GM18507 (cell line): ENCODE results near the gene NR3C1.

ENCODE experiments used
- DNase-seq: peaks from one replicate; pipeline ENCODE4 v3.0.0; 2011; ENCODE audit warnings: low read depth; ENCODE audit not compliant: insufficient read length; ENCODE audit errors: extremely low spot score
- FAIRE-seq: peaks from 2 replicates; lab custom pipeline; 2011; peaks lifted over from hg19 to GRCh38; lab: Jason Lieb, UNC

NR3C1 gene

GRCh38 chr5:143318270-143318669 lies 85.2 kb downstream of the NR3C1 start:
- DNase-seq (no peak), FAIRE-seq (peak; percentile 29)

DNA sequence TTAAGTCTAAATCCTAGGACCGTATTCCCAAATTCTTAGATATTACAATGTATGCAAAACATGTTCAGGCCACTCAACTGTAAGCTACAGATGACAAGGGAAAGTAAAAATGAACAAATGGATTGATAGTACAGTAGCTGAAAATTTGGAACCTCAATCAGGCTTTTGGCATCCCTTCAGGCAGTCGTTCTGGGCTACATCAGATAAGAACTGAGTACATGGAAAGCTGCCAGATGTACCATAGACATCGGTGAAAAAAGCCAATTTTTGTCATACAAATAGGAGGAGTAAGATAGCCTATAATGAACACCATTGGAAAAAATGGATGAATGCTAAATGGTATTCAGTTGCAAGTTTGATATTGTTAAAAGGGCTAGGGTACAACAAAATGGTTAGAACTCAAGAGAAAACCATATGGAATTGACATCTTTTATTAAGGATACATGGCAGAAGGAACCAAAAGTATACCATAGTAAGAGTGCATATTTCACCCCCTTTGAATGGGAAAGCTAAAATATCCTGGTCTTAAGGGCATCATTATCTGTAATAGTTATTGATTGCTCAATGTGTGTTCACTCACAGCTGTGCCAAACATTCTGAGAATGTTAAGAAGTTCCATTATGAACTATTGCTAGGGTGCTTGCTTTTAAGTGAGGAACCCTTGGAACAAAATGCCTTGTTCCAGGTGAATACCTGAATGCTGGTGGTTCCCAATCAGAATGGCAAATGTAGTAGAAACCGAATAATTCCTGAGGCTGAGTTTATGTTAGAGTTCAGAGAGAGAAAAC lies 86.4 kb downstream of the NR3C1 start:
- DNase-seq (no peak), FAIRE-seq (no peak)

DNA sequence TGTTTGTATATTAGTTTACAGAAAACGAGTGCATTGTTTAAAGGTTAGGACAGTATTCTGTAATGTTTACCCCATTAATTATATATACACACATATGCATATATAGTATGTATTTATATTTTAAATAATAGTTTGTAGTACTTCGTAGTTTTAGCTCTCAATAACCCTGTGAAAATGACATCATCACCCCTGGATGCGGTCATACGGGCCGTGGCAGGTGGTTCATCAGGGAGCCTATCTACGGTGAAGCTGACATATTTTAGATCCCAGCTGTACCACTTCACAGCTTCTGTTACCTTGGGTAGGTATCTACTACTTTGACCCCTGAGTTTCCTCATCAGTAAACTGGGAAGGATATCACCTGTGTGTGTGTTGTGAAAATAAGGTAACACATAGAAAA lies 87.1 kb downstream of the NR3C1 start:
- no peak for FAIRE-seq

GRCh38 chr5:143315929-143316328 lies 87.6 kb downstream of the NR3C1 start:
- FAIRE-seq (no peak), DNase-seq (no peak)

More for the DNA sequence above, 87.1 kb downstream of the NR3C1 start:
- no peak for DNase-seq

- DNase-seq, result no peak
- FAIRE-seq, result no peak
These were observed 88.3 kb downstream of the NR3C1 start for GRCh38 chr5:143315214-143315613.

DNA sequence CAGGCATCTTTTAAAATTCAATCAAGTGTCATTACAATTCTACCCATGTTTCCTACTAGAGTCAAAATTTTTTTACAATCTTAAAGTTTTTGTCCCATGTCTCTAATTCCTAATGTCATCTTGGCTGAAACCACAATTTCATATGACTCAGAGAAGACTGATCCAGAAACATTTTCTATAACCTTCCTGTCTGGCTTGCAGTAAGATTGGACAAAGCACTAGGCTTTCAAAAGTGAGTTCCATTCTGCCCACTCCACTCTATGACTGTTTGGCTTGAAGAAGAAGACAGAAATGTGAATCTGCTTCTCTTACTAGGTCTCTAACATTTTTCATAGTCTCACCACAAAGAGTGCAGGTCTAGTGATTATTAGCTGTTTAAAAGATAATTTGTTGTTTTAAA lies 88.8 kb downstream of the NR3C1 start:
- DNase-seq, result no peak
- FAIRE-seq, result peak; percentile 66

DNA sequence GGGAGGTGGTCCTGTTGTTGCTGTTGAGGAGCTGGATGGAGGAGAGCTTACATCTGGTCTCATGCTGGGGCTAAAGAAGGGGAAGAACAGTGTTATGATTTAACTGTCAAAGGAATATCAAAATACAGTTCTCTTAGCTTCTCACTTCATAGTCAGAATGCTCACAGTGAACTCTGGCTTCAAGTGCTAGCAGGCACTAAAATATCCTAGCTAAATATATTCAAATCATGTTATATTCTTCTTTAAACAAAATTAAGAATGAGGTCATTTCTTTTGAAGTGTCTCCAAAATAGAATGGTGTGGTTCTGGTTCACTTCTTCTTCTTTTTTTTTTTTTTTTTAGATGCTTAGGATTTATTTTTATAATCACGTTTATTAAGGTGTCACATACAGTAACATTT lies 89.4 kb downstream of the NR3C1 start:
- peak; percentile 18 for FAIRE-seq
- DNase-seq, result no peak

GRCh38 chr5:143313298-143313852 lies 90.1 kb downstream of the NR3C1 start:
- no peak for DNase-seq
- FAIRE-seq, result no peak

DNA sequence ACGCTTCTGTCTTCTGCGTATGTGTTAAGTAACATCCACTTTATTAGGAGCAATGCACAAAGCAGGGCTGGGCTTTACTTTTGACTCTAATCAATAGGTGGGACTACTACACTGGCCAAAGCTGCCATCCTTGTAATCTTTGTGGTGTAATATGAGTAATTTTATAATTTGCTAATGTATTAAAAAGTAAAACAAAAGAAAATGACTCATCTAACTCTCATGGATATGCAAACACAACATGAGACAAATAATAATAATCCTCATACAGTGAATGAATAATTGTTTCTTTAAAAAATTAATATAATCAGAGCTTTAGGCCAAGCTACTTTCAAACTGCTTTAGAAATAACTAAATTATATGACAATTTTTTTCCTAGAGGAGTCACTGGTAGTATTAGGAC lies 90.7 kb downstream of the NR3C1 start:
- DNase-seq (no peak), FAIRE-seq (no peak)

DNA sequence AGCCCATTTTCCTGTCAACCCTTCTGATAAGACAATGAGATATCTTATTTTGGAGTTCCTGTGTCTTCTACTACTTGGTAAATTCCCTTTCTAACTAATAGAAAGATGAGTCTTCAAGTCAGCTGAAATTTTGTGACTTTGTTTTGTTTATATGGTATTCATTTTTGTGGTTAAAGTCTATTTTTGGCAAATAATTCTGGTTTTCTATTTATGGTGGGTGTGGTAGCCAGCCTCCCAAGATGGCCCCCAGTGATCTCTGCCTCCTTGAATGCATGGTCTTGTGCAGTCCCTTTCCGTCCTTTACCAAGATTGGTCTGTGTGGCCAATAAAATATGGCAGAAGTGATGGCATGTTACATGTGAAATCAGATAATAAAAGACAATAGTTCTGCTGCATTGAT lies 91.5 kb downstream of the NR3C1 start:
- FAIRE-seq (no peak), DNase-seq (no peak)

DNA sequence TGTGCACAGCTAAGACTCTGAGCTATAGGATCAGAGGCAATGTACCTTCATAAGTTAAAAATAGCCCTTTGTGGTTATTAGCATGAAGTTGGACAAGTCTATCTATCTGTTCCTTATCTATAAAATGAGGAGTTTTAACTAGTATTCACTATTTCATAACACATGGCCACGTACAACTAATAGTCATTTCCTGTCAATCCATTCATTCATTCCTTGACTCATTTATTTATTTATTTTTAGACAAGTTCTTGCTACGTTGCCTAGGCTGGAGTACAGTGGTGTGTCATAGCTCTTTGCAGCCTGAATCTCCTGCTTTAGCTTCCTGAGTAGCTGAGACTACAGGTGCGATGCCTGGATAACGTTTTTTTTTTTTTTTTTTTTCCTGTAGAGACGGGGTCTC lies 92.1 kb downstream of the NR3C1 start:
- DNase-seq (no peak), FAIRE-seq (no peak)

DNA sequence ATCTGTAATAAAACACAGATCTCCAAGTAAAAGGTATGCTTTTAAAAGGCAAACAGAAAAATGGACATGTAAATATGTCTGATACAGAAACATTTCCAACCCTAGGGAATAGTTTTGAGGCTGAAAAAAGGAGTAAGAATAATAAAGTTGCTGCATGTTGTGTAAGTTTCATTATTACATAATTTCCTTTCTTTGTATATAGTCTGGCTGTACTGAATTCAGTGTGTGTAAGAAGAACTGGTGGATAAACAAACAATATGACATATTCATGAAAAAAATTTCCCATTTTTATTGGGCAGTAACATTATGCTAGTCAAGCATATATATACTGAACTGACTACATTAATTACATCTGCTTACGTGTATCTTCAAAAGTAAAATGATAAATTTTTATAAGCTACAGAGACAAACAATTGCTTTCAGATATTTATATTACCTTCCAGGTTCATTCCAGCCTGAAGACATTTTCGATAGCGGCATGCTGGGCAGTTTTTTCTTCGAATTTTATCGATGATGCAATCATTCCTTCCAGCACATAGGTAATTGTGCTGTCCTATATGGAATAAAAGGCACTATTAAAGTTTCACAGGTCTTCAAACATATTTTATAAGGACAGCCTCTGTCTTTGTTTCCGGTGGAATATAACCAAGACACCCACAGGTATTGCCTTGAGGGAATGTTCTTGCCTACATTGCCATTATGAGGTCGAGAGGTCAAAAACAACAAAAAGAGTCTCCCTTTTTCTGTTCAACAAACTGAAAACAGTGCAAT lies 93.6 kb downstream of the NR3C1 start:
- FAIRE-seq (no peak), DNase-seq (no peak)

- FAIRE-seq, result no peak
- no peak for DNase-seq
These were observed 94.8 kb downstream of the NR3C1 start for GRCh38 chr5:143308731-143309130.

DNA sequence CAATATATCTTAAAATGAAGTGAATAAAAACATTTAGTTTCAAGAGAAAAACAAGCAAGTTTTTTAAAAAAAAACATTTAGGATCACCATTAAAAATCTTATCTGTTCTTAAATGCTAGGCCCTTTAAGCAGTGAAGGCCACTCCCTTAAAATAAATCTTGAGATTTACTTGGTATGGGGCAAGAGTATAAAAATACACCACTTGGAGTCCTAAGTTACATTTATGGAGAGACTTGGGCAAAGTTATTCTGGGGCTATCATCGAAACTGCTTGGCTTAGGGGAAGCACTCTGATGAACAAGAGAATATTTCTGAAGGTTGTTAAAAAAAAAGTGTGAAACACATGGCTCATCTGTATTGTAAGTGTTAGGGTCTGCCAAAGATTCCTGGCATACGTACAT lies 97.4 kb downstream of the NR3C1 start:
- DNase-seq, result no peak
- FAIRE-seq, result no peak

GRCh38 chr5:143304836-143305475 lies 98.5 kb downstream of the NR3C1 start:
- no peak for DNase-seq
- no peak for FAIRE-seq

DNA sequence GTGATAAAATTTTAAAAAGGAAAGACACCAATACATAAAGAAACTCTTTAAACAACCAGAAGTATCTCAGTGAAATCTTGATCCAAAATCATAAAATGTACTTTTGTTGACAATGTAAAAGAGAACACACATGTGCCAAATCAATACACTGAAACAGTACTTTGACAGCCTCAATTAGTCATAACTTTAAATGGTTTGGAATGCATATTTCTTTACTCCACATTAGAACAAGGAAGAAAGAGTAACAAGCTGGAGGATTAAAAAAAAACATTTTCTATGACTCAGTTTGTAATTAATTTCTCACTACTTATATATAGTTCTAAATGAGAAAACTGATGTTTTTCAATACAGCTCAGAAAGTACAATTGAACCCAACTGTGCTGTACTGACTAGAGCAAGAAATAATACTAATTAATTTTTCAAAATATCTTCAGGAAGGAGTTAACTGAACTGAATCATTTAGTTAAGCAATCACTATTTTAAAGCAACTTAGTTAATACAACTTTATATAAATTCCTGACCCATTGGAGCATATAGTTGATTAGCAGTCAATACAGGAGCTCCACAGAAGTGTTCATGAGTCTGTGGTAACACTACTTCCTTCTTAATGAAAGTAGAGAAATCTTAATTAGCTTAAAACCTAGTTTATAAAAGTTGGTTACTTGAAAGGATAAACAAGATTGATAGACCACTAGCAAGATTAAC lies 101.0 kb downstream of the NR3C1 start:
- FAIRE-seq (no peak), DNase-seq (no peak)

GRCh38 chr5:143297756-143298155 lies 105.7 kb downstream of the NR3C1 start:
- no peak for DNase-seq

DNA sequence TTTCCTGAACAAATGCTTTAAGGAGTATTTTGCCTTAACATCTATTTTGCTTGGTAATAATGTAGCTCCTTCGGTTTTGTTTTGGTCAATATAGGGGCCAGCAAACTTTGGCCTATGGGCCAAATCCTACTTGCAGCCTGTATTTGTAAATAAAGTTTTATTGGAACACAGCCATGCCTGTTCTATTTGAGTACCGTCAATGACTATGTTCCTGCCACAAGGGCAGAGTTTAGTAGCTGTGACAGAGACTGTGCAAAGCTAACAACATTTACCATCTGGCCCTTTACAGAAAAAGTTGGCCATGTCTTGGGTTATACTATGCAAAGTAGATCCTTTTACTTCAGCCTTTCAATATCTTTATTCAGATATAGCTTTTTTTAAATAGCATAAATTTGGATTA lies 113.4 kb downstream of the NR3C1 start:
- FAIRE-seq (no peak), DNase-seq (no peak)

More at GRCh38 chr5:143297756-143298155, 105.7 kb downstream of the NR3C1 start:
- no peak for FAIRE-seq

- no peak for DNase-seq
- no peak for FAIRE-seq
These were observed 119.0 kb downstream of the NR3C1 start for GRCh38 chr5:143284521-143284920.

DNA sequence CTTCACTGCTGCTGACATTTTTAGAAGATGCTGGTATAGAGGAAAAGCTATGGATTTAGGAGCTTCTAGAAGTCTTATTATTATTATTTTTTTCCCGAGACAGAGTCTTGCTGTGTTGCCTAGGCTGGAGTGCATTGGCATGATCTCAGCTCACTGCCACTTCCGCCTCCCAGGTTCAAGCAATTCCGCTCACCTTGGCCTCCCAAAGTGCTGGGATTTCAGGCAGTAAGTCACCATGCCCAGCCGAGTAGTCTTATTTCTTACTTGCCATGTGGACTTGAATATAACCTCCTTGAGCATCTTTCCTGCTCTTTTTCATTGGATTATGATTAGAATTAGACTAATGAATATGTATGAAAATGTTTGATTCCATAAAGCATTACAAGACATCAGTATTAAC lies 119.5 kb downstream of the NR3C1 start:
- DNase-seq (no peak), FAIRE-seq (no peak)
